Measurements from ENCODE around the gene DHX29.

- TF ChIP-seq FOSL1 (IDR thresholded peaks at IDR 0.05; ENCODE audit: low read depth) = no peak
- TF ChIP-seq CTCF (IDR thresholded peaks at IDR 0.05 in 2 of 3, conservative IDR thresholded peaks at IDR 0.05 in 1 of 3; ENCODE audit: borderline replicate concordance in 1 of 3, insufficient read depth in 1 of 3, low read depth in 2 of 3, low read length in 2 of 3) = no peak
- no peak for TF ChIP-seq POLR2A (IDR thresholded peaks at IDR 0.05; ENCODE audit: borderline replicate concordance, extremely low read depth, insufficient read depth, insufficient read length)
- TF ChIP-seq ELF1 (IDR thresholded peaks at IDR 0.05; ENCODE audit: borderline replicate concordance, low read depth) = no peak
- no peak for TF ChIP-seq POLR2AphosphoS5 (IDR thresholded peaks at IDR 0.05; ENCODE audit: low read depth, low read length)
- no peak for TF ChIP-seq RAD21 (IDR thresholded peaks at IDR 0.05; ENCODE audit: low read depth)
- TF ChIP-seq EZH2 (IDR thresholded peaks at IDR 0.05) = no peak
- TF ChIP-seq, protein P1, sequence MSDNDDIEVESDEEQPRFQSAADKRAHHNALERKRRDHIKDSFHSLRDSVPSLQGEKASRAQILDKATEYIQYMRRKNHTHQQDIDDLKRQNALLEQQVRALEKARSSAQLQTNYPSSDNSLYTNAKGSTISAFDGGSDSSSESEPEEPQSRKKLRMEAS (IDR thresholded peaks at IDR 0.05) = no peak
- TF ChIP-seq ZFX (IDR thresholded peaks at IDR 0.05) = no peak
- no peak for TF ChIP-seq JUND (IDR thresholded peaks at IDR 0.05)
- no peak for TF ChIP-seq SIN3A (IDR thresholded peaks at IDR 0.05; ENCODE audit: low read depth)
- TF ChIP-seq ATF3 (IDR thresholded peaks at IDR 0.05) = no peak
Measured at GRCh38 chr5:55305345-55305744, 2.1 kb downstream of the DHX29 start.

Data from HCT116 (cell line).